Measurements from ENCODE around the gene ACY1.

GRCh38 chr3:51937611-51938450, 45.5 kb upstream of the ACY1 start:
- TF ChIP-seq CTCF (IDR thresholded peaks at IDR 0.05; ENCODE audit: low read depth, low read length, poor library complexity, severe bottlenecking) = no peak
- no peak for TF ChIP-seq EZH2phosphoT487 (IDR thresholded peaks at IDR 0.05; ENCODE audit: borderline replicate concordance, low read length)
